ENCODE results near the gene KCNJ6. TPM values are rescaled to one million over a fixed set of nuclear protein-coding genes. Genes with fewer than 3 reads are reported as not detected.

KCNJ6 gene
- total RNA-seq, 1 experiment from 2014 or later, result not detected

GRCh38 chr21:37574316-37574715, 341.9 kb downstream of the KCNJ6 start:
- DNase-seq (ENCODE audit: low read depth), result no peak

GRCh38 chr21:37571442-37571841, 344.8 kb downstream of the KCNJ6 start:
- no peak for DNase-seq (ENCODE audit: low read depth)

- no peak for DNase-seq (ENCODE audit: low read depth)
These were observed 347.3 kb downstream of the KCNJ6 start for GRCh38 chr21:37568916-37569315.

GRCh38 chr21:37568415-37568814, 347.8 kb downstream of the KCNJ6 start:
- DNase-seq (ENCODE audit: low read depth), result no peak

GRCh38 chr21:37566790-37567615, 349.3 kb downstream of the KCNJ6 start:
- DNase-seq (ENCODE audit: low read depth), result no peak

- peak; percentile 68 for DNase-seq (ENCODE audit: low read depth)
These were observed 350.6 kb downstream of the KCNJ6 start for GRCh38 chr21:37565530-37566223.

- DNase-seq (ENCODE audit: low read depth), result peak; percentile 25
These were observed 351.2 kb downstream of the KCNJ6 start for GRCh38 chr21:37564924-37565529.

GRCh38 chr21:37564341-37564923, 351.8 kb downstream of the KCNJ6 start:
- peak; percentile 98 for DNase-seq (ENCODE audit: low read depth)

- DNase-seq (ENCODE audit: low read depth), result peak; percentile 92
These were observed 352.5 kb downstream of the KCNJ6 start for GRCh38 chr21:37563641-37564340.

- DNase-seq (ENCODE audit: low read depth), result no peak
These were observed 353.2 kb downstream of the KCNJ6 start for GRCh38 chr21:37562920-37563640.

- no peak for DNase-seq (ENCODE audit: low read depth)
These were observed 354.0 kb downstream of the KCNJ6 start for GRCh38 chr21:37561941-37562919.

- DNase-seq (ENCODE audit: low read depth), result no peak
These were observed 354.8 kb downstream of the KCNJ6 start for GRCh38 chr21:37561506-37561905.

- DNase-seq (ENCODE audit: low read depth), result no peak
These were observed 355.9 kb downstream of the KCNJ6 start for GRCh38 chr21:37560385-37560784.

GRCh38 chr21:37558676-37559211, 357.5 kb downstream of the KCNJ6 start:
- DNase-seq (ENCODE audit: low read depth), result no peak

Measured in RPMI7951 (cell line).